Inferior parietal cortex (tissue), 1 donor: ENCODE data around the gene CTDSPL2.
"Not testable (repeated sequence)": the region's sequence is repeated elsewhere in the genome, so short reads cannot be mapped to it uniquely, and the experiment has no call there.

ENCODE experiments used
- DNase-seq: peaks from one replicate; pipeline ENCODE4 v3.0.0-alpha.2; 2016; ENCODE audit errors: extremely low spot score

CTDSPL2 gene

GRCh38 chr15:44537735-44538240 lies 110.4 kb downstream of the CTDSPL2 start:
- no peak for DNase-seq

DNA sequence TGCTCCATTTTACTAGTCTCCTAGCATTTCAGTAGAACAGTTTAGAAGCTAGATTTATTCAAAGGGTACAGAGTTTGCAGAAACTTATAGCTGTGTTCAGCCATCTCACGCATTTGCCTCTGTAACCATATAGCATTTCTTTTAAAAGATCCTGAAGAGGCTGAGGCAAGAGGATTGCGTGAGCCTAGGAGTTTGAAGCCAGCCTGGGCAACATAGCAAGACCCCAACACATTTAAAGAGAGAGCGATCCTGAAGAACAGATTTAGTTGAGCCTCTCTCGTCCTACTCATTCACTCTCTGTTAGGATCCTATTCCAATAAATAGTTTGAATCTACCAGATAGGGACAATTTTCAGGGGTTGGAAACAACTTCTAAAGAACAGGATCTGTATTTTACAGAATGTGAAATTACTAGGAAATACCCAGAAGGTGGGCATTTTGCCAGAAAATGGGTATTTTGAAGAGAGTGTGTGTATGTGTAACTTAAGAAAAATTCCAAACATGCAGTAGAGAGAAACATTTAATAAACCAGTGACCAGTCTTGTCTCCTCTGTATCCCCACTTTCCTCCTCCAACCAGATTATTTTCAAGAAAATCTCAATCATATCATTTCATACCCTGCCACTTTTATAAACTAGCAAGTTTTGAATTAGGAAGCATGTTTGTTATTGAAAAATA lies 114.0 kb downstream of the CTDSPL2 start:
- no peak for DNase-seq

- DNase-seq: no peak
Observed at GRCh38 chr15:44542596-44542995, 115.2 kb downstream of the CTDSPL2 start.

GRCh38 chr15:44544745-44545144 lies 117.3 kb downstream of the CTDSPL2 start:
- not testable (repeated sequence) for DNase-seq

- no peak for DNase-seq
Observed at GRCh38 chr15:44545913-44546802, 118.7 kb downstream of the CTDSPL2 start.

- DNase-seq: not testable (repeated sequence)
Observed at GRCh38 chr15:44549152-44549551, 121.7 kb downstream of the CTDSPL2 start.

GRCh38 chr15:44550256-44550655 lies 122.8 kb downstream of the CTDSPL2 start:
- no peak for DNase-seq

DNA sequence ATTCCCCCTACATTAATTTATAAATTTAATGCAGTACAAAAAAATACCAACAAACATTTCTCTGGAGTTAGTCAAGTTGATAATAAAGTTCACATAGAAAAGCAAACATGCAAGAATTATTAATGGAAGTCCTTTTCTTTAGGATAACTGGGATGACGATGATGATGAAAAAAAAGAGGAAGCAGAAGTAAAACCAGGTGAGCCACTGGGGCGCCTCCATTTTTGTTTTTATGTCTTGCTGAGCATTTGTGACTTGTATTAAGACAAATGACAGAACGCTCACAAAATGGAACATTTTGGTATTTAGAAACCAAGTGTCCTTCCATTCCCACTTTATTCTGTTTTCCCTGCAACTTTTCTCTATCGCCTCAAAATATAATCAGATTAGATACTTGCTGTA lies 123.3 kb downstream of the CTDSPL2 start:
- no peak for DNase-seq

GRCh38 chr15:44554934-44555723 lies 127.7 kb downstream of the CTDSPL2 start:
- no peak for DNase-seq

GRCh38 chr15:44560926-44561325 lies 133.5 kb downstream of the CTDSPL2 start:
- not testable (repeated sequence) for DNase-seq

- DNase-seq: no peak
Observed at GRCh38 chr15:44565387-44566154, 138.1 kb downstream of the CTDSPL2 start.

GRCh38 chr15:44566155-44566540 lies 138.7 kb downstream of the CTDSPL2 start:
- no peak for DNase-seq

DNA sequence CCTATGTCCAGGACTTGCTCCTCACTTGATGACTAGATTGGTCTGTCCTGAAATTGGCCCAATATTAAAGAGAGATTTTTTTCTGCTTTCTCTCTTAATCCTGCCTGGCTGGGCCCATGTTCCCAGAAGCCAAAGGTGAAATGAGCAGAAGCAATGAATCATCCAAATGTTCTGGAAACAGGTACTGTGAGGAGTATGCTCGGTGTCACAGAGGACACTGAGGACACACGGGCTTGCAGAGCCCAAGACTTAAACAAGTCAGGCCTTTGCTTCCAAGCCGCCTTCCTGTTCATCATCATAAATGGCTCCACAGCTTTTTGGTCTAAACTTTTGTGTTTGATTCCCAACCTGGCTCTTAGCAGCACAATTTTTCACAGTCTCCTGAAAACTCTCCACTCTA lies 140.9 kb downstream of the CTDSPL2 start:
- DNase-seq: no peak

DNA sequence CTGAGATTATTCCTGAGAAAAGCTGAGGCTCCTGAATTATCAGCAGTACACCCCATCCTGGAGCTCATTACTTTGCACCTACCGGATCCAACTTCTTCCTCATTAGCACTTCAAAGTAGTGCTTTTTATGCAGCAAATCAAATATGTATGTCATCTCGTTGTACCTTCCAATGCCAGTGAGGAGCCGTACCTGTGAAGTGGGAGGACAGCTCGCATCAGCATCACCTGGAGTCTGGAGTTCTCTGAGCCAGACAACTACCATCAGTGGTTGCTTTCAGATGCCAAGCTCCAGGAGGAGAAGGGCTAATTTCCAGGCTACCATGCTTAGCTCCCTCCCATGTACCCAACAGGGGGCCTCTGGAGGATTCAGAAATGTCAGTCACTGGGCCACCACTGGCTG lies 141.9 kb downstream of the CTDSPL2 start:
- DNase-seq: no peak

GRCh38 chr15:44570361-44570760 lies 142.9 kb downstream of the CTDSPL2 start:
- no peak for DNase-seq

- no peak for DNase-seq
Observed at GRCh38 chr15:44573386-44573785, 146.0 kb downstream of the CTDSPL2 start.

DNA sequence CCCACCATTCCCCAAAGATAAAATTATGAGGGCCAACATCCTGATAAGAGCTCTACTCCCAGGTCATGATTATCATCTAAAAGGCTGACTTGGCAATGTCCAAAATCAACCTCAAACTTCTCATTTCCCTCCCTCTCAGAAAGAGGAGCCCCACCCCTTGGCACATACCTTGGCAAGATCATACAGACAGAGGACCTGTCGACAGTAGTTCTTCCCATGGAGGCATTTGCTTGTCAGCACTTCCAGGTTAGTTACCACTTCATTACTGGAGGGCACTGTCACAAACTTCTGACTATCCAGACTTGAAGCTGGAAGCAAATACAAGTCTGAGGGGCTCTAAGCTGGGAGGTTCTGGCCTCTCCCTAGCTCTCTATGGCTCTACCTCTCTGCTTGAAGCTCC lies 147.3 kb downstream of the CTDSPL2 start:
- no peak for DNase-seq
